ENCODE data around the gene CDPF1. TPM values are rescaled to one million over a fixed set of nuclear protein-coding genes. Genes with fewer than 3 reads are reported as not detected.

Gene CDPF1
- total RNA-seq, 8 experiments from 2014 or later: 5.1 to 10.4 (median 9.6) TPM

- in situ Hi-C loops (cut with MboI; ENCODE audit: low pct_unique_long_range_greater_than_20kb in 2 of 9, low sequenced_read_pairs in 9 of 9, unreplicated experiment in 9 of 9): no loop called here
- 0 to 96% (median 23%) methylated on average over 1 to 7 of the region's 7 CpGs; no CpG with 5 or more reads in 3 of the 10 experiments for WGBS, 10 experiments
- Histone ChIP-seq H3K4me1 (replicated peaks in 1 of 2) (peaks cover 12 to 17% of the 10 kb centered on the region in 2 donors), H3K27ac (no peak overlapping the region), H3K4me3 (no peak overlapping the region)
- peak in 2 of 8 experiments; percentile 19 to 35 for ATAC-seq (replicated peaks in 6 of 8)
Measured at GRCh38 chr22:46240907-46241306, 9.2 kb downstream of the CDPF1 start.

GRCh38 chr22:46240506-46240905 lies 9.6 kb downstream of the CDPF1 start:
- in situ Hi-C loops (cut with MboI; ENCODE audit: low pct_unique_long_range_greater_than_20kb in 2 of 9, low sequenced_read_pairs in 9 of 9, unreplicated experiment in 9 of 9): no loop called here
- no peak overlapping the region for H3K4me3 ChIP-seq
- no peak for ATAC-seq (replicated peaks in 6 of 8)
- 33 to 100% (median 79%) methylated on average over 1 to 5 of the region's 6 CpGs; no CpG with 5 or more reads in 2 of the 10 experiments for WGBS, 10 experiments
- no peak overlapping the region for H3K27ac ChIP-seq
- H3K4me1 ChIP-seq (replicated peaks in 1 of 2): peaks cover 12 to 17% of the 10 kb centered on the region in 2 donors

GRCh38 chr22:46240073-46240472 lies 10.0 kb downstream of the CDPF1 start:
- WGBS, 10 experiments: no CpG with 5 or more reads among the region's 2 CpGs
- H3K4me3 ChIP-seq: no peak overlapping the region
- no peak overlapping the region for H3K27ac ChIP-seq
- no peak for ATAC-seq (replicated peaks in 6 of 8)
- peaks cover 12 to 17% of the 10 kb centered on the region in 2 donors for H3K4me1 ChIP-seq (replicated peaks in 1 of 2)
- in situ Hi-C loops (cut with MboI; ENCODE audit: low pct_unique_long_range_greater_than_20kb in 2 of 9, low sequenced_read_pairs in 9 of 9, unreplicated experiment in 9 of 9): no loop called here

GRCh38 chr22:46239261-46240048 lies 10.6 kb downstream of the CDPF1 start:
- WGBS, 10 experiments: 80 to 100% (median 97%) methylated on average over 1 to 10 of the region's 20 CpGs; no CpG with 5 or more reads in 2 of the 10 experiments
- in situ Hi-C loops (cut with MboI; ENCODE audit: low pct_unique_long_range_greater_than_20kb in 2 of 9, low sequenced_read_pairs in 9 of 9, unreplicated experiment in 9 of 9): no loop called here
- ATAC-seq (replicated peaks in 6 of 8): no peak
- Histone ChIP-seq H3K4me3 (no peak overlapping the region), H3K27ac (no peak overlapping the region), H3K4me1 (replicated peaks in 1 of 2) (peaks cover 12 to 17% of the 10 kb centered on the region in 2 donors)

- in situ Hi-C loops (cut with MboI; ENCODE audit: low pct_unique_long_range_greater_than_20kb in 2 of 9, low sequenced_read_pairs in 9 of 9, unreplicated experiment in 9 of 9): no loop called here
- 86 to 93% (median 88%) methylated on average over 1 to 8 of the region's 16 CpGs; no CpG with 5 or more reads in 5 of the 10 experiments for WGBS, 10 experiments
- no peak for ATAC-seq (replicated peaks in 6 of 8)
- no peak overlapping the region for H3K4me3 ChIP-seq
- no peak overlapping the region for H3K27ac ChIP-seq
- peaks cover 12 to 17% of the 10 kb centered on the region in 2 donors for H3K4me1 ChIP-seq (replicated peaks in 1 of 2)
Measured at GRCh38 chr22:46238541-46238940, 11.6 kb downstream of the CDPF1 start.

- Histone ChIP-seq H3K4me3 (no peak overlapping the region), H3K4me1 (replicated peaks in 1 of 2) (peaks cover 12 to 17% of the 10 kb centered on the region in 2 donors), H3K27ac (no peak overlapping the region)
- in situ Hi-C loops (cut with MboI; ENCODE audit: low pct_unique_long_range_greater_than_20kb in 2 of 9, low sequenced_read_pairs in 9 of 9, unreplicated experiment in 9 of 9): no loop called here
- WGBS, 10 experiments: 40 to 100% (median 70%) methylated on average over 1 to 8 of the region's 12 CpGs; no CpG with 5 or more reads in 5 of the 10 experiments
- peak in 1 of 8 experiments; percentile 56 for ATAC-seq (replicated peaks in 6 of 8)
Measured at GRCh38 chr22:46237453-46238124, 12.5 kb downstream of the CDPF1 start.

GRCh38 chr22:46234969-46235368 lies 15.1 kb downstream of the CDPF1 start:
- no peak for ATAC-seq (replicated peaks in 6 of 8)
- WGBS, 10 experiments: 60 to 100% (median 96%) methylated on average over 1 to 5 of the region's 12 CpGs; no CpG with 5 or more reads in 4 of the 10 experiments
- Histone ChIP-seq H3K27ac (no peak overlapping the region), H3K4me3 (no peak overlapping the region), H3K4me1 (replicated peaks in 1 of 2) (no peaks in the 10 kb centered on the region)
- in situ Hi-C loops (cut with MboI; ENCODE audit: low pct_unique_long_range_greater_than_20kb in 2 of 9, low sequenced_read_pairs in 9 of 9, unreplicated experiment in 9 of 9): no loop called here

- 50 to 100% (median 82%) methylated on average over 1 to 8 of the region's 9 CpGs for WGBS, 10 experiments
- Histone ChIP-seq H3K4me3 (no peak overlapping the region), H3K4me1 (replicated peaks in 1 of 2) (no peaks in the 10 kb centered on the region), H3K27ac (no peak overlapping the region)
- in situ Hi-C loops (cut with MboI; ENCODE audit: low pct_unique_long_range_greater_than_20kb in 2 of 9, low sequenced_read_pairs in 9 of 9, unreplicated experiment in 9 of 9): no loop called here
- peak in 5 of 8 experiments; percentile 31 to 60 (median 44) for ATAC-seq (replicated peaks in 6 of 8)
Measured at GRCh38 chr22:46233231-46233630, 16.9 kb downstream of the CDPF1 start.

- H3K27ac ChIP-seq: no peak overlapping the region
- WGBS, 10 experiments: 78 to 100% (median 92%) methylated on average over 1 to 11 of the region's 13 CpGs
- H3K4me3 ChIP-seq: no peak overlapping the region
- no peaks in the 10 kb centered on the region for H3K4me1 ChIP-seq (replicated peaks in 1 of 2)
- no peak for ATAC-seq (replicated peaks in 6 of 8)
- in situ Hi-C loops (cut with MboI; ENCODE audit: low pct_unique_long_range_greater_than_20kb in 2 of 9, low sequenced_read_pairs in 9 of 9, unreplicated experiment in 9 of 9): no loop called here
Measured at GRCh38 chr22:46230262-46230901, 19.7 kb downstream of the CDPF1 start.

- Histone ChIP-seq H3K4me3 (no peak overlapping the region), H3K27ac (no peak overlapping the region), H3K4me1 (replicated peaks in 1 of 2) (peaks cover 5% of the 10 kb centered on the region in 2 donors)
- ATAC-seq (replicated peaks in 6 of 8): no peak
- in situ Hi-C loops (cut with MboI; ENCODE audit: low pct_unique_long_range_greater_than_20kb in 2 of 9, low sequenced_read_pairs in 9 of 9, unreplicated experiment in 9 of 9): no loop called here
- WGBS, 10 experiments: 60 to 100% (median 98%) methylated on average over 1 to 8 of the region's 8 CpGs
Measured at GRCh38 chr22:46229701-46230100, 20.4 kb downstream of the CDPF1 start.

- WGBS, 10 experiments: 71 to 100% (median 93%) methylated on average over 2 to 7 of the region's 7 CpGs; no CpG with 5 or more reads in 2 of the 10 experiments
- in situ Hi-C loops (cut with MboI; ENCODE audit: low pct_unique_long_range_greater_than_20kb in 2 of 9, low sequenced_read_pairs in 9 of 9, unreplicated experiment in 9 of 9): no loop called here
- Histone ChIP-seq H3K4me3 (no peak overlapping the region), H3K4me1 (replicated peaks in 1 of 2) (peaks cover 9% of the 10 kb centered on the region in 2 donors), H3K27ac (no peak overlapping the region)
- ATAC-seq (replicated peaks in 6 of 8): no peak
Measured at GRCh38 chr22:46226577-46226976, 23.5 kb downstream of the CDPF1 start.

- no peak overlapping the region for H3K4me3 ChIP-seq
- WGBS, 10 experiments: 80 to 100% (median 94%) methylated on average over 2 to 5 of the region's 7 CpGs; no CpG with 5 or more reads in 3 of the 10 experiments
- peaks cover 9% of the 10 kb centered on the region in 2 donors for H3K4me1 ChIP-seq (replicated peaks in 1 of 2)
- ATAC-seq (replicated peaks in 6 of 8): no peak
- H3K27ac ChIP-seq: no peak overlapping the region
- in situ Hi-C loops (cut with MboI; ENCODE audit: low pct_unique_long_range_greater_than_20kb in 2 of 9, low sequenced_read_pairs in 9 of 9, unreplicated experiment in 9 of 9): no loop called here
Measured at GRCh38 chr22:46225631-46226030, 24.5 kb downstream of the CDPF1 start.

GRCh38 chr22:46224898-46225290 lies 25.2 kb downstream of the CDPF1 start:
- 20 to 100% (median 92%) methylated on average over 1 to 4 of the region's 10 CpGs; no CpG with 5 or more reads in 5 of the 10 experiments for WGBS, 10 experiments
- in situ Hi-C loops (cut with MboI; ENCODE audit: low pct_unique_long_range_greater_than_20kb in 2 of 9, low sequenced_read_pairs in 9 of 9, unreplicated experiment in 9 of 9): no loop called here
- Histone ChIP-seq H3K27ac (peak overlapping the region in 1 of 2 donors; percentile 76), H3K4me1 (replicated peaks in 1 of 2) (peaks cover 9% of the 10 kb centered on the region in 2 donors), H3K4me3 (no peak overlapping the region)
- ATAC-seq (replicated peaks in 6 of 8): peak in 5 of 8 experiments; percentile 57 to 90 (median 76)
